ENCODE results near the gene APMAP.

DNA sequence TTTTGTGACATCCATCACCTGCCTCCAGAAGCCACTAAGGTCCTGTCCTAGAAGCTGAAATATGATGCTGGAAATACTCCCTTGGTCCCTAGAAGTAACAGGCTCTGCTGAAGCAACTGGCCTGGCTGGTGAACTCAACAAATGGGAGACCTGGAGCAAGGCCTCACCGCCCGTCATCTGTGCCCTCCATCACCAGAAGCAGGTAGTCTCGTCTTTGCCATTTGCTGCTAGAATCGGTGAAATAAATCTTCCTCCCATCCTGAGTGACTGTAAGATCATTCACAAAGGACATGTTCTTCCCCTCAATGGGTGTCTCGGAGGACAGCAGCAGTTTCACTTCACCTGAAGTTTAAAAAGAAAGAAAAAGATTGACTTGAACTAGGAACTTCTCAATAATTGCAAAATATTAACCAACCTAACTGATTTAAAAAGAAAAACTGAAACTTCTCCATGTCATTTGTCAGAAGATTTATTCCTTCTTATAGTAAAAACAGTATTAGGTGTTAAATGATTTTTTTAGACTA lies 22.5 kb downstream of the APMAP start:
- TF ChIP-seq POLR2A (IDR thresholded peaks at IDR 0.05) (no peak), EP300 (IDR thresholded peaks at IDR 0.05) (no peak)
- TF ChIP-seq, protein P1, sequence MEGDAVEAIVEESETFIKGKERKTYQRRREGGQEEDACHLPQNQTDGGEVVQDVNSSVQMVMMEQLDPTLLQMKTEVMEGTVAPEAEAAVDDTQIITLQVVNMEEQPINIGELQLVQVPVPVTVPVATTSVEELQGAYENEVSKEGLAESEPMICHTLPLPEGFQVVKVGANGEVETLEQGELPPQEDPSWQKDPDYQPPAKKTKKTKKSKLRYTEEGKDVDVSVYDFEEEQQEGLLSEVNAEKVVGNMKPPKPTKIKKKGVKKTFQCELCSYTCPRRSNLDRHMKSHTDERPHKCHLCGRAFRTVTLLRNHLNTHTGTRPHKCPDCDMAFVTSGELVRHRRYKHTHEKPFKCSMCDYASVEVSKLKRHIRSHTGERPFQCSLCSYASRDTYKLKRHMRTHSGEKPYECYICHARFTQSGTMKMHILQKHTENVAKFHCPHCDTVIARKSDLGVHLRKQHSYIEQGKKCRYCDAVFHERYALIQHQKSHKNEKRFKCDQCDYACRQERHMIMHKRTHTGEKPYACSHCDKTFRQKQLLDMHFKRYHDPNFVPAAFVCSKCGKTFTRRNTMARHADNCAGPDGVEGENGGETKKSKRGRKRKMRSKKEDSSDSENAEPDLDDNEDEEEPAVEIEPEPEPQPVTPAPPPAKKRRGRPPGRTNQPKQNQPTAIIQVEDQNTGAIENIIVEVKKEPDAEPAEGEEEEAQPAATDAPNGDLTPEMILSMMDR (IDR thresholded peaks at IDR 0.05): no peak

Measured in ovary (tissue), 3 donors.